HG02852 (cell line): Measurements from ENCODE around the gene YLPM1.

Source experiments
- ATAC-seq: cut with Tn5 transposase; IDR thresholded peaks from one replicate; pipeline ENCODE4 v1.9.1; 2021; ENCODE audit warnings: mild to moderate bottlenecking, moderate library complexity; ENCODE audit not compliant: unreplicated experiment

YLPM1 gene

GRCh38 chr14:74868739-74869138 lies 105.6 kb downstream of the YLPM1 start:
- no peak for ATAC-seq

GRCh38 chr14:74871819-74872218 lies 108.7 kb downstream of the YLPM1 start:
- ATAC-seq = no peak

- ATAC-seq = no peak
These were observed 112.1 kb downstream of the YLPM1 start for GRCh38 chr14:74875204-74875603.

- ATAC-seq = no peak
These were observed 113.1 kb downstream of the YLPM1 start, which contains the start of gene PROX2 for GRCh38 chr14:74875941-74876913. TSS of gene PROX2 (minus strand) at chr14:74876145. CDS start at chr14:74863834, 12,311 bp downstream.

- no peak for ATAC-seq
These were observed 116.5 kb downstream of the YLPM1 start for GRCh38 chr14:74879427-74880182.

GRCh38 chr14:74881431-74882102 lies 118.5 kb downstream of the YLPM1 start, which contains the start of gene DLST:
TSS of gene DLST (plus strand) at chr14:74881916. CDS start at chr14:74881954, 38 bp downstream.
- peak; percentile 92 for ATAC-seq

- peak; percentile 46 for ATAC-seq
These were observed 119.2 kb downstream of the YLPM1 start for GRCh38 chr14:74882103-74882920.
